A204.1 (cell line): Measurements from ENCODE around the gene ANKRD11.
"Not testable (repeated sequence)": the region's sequence is repeated elsewhere in the genome, so short reads cannot be mapped to it uniquely, and the experiment has no call there.

Experiments used
- FAIRE-seq: peaks from 2 replicates; lab custom pipeline; 2012; peaks lifted over from hg19 to GRCh38; lab: Jason Lieb, UNC

ANKRD11 gene

DNA sequence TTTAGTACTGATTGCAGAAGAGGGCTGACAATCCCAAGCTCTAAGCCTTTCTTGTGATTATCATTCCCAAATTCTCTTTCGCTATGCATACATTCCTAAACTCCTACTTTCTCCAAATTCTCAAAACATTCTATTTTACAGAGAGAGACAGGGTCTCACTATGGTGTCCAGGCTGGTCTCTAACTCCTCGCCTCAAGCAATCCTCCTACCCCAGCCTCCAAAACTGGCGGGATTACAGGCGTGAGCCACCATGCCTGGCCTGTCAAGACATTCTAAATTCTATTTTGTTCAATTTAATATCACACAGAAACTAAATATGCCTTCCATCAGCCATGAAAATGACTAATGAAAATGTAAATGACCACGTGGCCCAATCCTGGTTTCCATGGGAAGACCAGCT, 39.8 kb downstream of the ANKRD11 start:
- FAIRE-seq, result no peak

DNA sequence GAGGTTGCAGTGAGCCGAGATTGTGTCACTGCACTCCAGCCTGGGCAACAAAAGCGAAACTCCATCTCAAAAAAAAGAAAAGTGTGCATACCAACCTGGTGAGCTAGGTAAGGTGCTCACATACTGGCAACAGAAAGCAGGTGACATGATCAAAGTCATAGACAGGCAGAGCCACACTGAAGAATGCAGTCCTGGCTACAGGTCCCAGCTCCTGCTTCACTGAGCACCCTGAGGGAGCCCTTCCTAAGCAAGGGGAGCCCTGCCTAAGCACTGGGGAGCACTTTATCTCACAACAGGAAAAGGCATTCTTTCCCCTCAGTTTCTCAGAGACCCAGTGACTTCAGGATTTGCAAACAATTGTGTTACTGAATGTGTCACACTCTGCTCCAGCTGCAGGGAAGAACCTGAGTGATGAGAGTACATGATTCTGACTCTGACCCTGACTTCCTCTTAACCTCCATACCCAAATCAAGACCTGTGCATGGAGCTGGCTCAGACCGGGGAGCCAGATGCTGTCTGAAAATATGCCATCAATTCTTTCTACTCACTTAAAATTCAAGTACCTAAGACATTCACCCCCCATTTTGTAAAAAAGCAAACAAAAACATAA, 40.5 kb downstream of the ANKRD11 start:
- no peak for FAIRE-seq

DNA sequence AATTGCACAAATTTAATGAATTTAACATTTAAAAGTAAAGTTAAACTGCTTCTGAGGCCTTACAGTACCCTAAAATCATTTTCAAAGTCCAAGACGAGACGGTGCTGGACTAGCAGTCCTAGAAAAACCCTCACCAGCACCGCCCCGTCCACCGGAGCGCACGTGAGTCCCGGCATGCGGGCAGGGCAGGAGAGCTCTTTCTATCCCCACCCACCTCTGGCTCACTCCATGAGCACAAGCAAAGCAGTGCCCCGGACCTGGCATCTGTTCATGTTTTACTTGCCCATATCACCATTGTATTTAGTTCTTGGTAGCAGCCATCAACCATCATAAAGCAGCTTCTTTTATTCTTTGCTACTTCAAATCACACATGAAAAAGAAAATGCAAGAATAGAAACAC, 41.7 kb downstream of the ANKRD11 start:
- no peak for FAIRE-seq

DNA sequence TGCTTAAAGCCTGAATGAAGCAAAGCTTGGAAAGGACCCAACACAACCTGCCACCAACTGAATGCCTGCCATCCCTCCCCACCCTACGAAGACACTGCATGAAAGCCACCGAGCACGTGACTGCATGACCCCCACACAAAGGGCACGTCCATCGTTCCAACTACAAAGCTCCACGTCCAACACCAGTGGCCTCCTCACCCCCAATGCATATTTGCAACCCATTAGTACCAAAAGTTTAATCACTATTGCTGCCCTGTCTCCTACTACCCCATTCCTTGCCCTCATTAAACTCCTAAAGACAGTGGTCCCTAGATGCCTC, 43.4 kb downstream of the ANKRD11 start:
- FAIRE-seq, result no peak

DNA sequence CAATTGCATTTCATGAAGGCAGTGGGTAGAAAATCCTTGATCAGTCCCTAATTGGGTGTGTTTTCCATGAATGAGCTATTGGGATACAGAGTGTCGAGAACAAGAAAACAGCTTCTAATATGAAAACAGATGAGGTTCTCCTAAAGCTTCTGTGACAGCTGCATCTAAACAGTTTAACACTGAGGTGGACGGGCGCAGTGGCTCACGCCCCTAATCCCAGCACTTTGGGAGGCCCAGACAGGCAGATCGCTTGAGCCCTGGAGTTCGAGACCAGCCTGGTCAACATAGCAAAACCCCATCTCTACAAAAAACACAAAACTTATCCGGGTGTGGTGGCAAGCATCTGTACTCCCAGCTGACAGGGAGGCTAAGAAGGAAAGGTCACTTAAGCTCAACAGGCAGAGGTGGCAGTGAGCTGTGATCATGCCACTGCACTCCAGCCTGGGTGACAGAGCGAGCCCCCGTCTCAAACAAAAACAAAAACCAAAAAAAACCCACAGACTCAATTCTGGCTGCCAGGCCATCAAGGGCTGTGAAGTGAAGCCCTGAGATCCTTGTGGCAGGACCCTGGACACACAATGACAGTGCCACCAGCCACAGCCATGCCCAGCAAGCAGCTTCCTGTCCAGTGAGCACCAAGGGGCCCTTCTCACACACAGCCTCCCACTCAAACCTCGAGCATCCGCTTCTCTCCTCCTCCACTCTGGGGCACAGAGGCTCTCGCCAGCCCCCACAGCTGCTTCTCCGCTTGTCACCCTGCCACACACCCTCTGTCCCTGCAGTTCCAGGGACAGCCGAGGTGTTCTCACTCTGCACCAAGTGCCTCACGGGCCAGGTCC, 44.0 kb downstream of the ANKRD11 start:
- no peak for FAIRE-seq

DNA sequence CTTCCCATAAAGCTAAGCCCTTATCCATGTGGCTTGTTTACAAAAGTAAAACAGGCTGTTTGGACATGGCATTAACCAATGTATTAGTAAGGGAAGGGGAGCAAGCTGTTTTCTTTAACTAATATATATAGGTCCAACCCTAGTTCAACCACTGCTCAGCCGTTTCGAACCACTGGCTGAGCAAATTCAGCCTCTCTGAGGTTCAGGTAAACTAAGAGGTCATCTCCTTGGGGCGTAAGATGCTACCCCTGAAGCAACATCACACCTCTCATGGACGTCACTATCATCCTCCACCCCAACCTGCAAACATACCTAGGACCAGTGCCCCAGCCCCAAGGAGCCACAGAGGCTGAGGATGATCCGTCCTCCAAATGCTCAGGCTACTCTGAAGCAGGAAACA, 45.2 kb downstream of the ANKRD11 start:
- no peak for FAIRE-seq

DNA sequence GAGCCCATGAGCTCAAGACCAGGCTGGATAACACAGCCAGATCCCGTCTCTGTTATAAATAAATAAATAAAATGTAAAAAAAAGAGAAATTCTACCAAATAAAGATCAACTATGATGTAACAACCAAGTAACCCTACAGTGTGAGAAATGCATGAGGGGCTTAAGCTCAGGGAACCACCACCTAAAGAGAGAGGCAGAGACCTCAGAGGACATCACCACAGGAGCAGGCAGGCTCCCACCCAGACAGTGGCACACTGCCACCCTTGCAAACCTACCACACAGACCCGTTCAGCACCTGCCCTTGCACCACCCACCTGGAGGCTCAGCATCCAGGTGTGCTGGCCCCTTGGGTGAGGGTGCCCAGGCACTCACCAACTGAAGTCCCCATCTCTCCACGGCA, 45.6 kb downstream of the ANKRD11 start:
- no peak for FAIRE-seq

DNA sequence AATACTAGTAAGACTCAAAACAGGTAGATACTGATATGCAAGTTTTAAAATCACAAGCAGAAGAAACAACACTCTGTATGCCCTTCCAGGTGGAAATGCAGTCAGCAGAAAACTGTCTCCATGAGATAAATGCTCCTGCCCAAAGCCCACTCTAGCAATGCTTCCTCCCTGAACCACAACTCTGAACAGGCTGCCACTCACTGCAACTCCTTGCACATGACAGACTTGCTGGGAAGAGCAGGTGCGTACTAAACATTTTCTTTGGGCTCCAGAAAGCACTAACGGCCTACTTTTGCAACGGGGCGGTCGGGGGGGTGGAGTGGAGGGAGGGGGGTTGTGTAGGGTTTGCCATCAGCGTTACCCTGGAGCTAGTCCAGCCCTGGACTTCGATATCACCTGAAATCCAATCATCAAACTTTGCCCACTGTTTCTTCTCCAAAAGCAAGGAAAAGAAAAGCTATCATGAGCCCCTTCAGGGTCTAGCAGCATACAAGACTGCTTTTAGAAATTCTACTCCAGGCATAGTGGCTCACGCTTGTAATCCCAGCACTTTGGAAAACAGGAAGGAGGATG, 46.1 kb downstream of the ANKRD11 start:
- FAIRE-seq, result no peak

DNA sequence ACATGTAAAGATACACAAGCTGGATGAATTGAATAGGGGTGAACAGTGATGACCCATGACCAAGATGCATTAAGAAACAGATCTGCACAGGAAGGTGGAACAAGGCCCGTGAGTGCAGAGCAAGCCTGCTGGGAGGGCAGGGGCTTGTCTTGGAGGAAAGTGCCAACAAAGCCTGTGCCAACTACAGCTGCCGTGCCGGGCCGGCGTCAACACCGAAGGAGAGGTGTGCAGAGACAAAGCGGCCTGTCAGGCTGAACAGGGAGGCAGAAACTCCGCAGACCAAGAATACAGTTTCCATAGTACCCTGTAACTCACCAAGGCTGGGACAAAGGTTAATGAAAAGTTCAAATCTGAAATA, 46.7 kb downstream of the ANKRD11 start:
- no peak for FAIRE-seq

DNA sequence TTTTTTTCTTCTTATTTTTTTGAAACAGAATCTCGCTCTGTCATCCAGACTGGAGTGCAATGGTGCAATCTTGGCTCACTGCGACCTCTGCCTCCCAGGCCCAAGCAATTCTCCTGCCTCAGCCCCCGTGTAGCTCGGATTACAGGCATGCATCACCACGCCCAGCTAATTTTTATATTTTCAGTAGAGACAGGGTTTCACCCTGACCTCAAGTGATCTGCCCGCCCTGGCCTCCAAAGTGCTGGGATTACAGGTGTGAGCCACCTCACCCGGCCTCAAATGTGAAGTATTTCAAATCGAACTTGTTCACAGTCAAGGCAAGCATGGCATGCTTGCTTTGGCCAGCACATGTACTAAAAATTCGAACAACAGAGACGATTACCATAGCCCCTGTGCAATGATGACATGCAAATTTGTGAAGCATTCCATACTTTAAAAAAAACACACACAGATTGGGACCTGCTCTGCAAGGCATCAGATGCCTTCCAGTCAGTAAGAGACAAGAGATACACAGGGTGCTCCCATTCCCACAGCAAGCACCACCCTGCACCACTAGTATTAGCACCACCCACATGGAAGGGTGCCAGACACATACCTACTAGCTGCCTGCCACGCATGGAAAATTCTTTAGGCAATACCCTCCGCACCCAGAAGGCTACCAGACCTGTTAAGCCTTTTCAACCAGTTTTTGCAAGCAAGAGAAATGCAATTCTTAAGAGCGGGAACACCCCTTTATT, 47.2 kb downstream of the ANKRD11 start:
- FAIRE-seq, result no peak

DNA sequence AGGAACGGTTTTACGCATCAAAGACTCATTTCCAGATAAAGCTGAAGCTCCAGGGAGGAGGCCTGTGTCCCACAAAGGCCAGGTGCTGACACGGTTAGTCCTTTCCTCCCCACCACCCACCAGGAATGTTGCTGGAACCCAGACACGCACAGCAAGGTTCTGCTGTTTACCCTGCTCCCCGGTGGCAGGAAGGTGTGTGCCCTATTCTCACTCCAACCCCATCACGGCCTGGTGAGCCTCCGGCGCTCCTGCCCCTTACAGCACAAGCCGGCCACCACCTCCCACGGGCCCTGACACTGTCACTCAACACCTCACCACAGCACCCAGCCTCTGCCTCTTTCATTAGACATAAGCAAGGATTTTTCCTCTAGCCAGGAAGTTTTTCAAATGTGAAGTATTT, 47.8 kb downstream of the ANKRD11 start:
- no peak for FAIRE-seq

DNA sequence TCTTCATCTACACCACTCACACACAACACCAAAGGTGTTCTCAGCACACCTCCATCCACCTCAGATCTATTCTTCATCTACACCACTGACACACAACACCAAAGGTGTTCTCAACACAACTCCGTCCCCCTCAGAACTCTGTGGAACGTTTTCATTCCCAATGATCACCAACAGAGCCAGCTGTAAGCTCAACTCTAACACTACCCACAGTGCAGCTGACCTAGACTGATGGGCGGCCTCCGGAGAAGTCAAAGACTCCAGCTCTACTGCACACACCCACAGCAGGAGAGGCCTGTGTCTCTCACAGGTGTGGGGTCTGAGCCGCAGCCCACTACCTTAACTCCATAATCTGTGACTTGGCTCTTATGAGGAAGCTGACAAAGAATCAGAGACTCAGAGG, 50.7 kb downstream of the ANKRD11 start:
- no peak for FAIRE-seq

DNA sequence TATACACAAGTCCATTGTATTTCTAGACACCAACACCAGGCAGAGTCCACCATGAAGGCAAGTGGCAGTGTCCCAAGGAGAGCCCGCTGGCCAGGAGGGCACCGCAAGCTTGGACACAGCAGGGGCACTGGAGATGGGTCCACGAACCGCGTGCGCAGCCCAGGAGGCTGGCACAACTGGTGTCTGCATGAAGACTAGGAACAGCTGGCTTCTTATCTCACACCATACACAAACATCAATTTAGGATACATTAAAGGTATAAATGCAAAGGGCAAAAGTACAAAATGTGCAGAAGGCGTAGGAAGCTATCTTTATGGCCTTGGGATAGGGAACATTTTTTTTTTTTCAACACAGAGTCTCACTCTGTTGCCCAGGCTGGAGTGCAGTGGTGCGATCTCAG, 52.4 kb downstream of the ANKRD11 start:
- FAIRE-seq, result no peak

DNA sequence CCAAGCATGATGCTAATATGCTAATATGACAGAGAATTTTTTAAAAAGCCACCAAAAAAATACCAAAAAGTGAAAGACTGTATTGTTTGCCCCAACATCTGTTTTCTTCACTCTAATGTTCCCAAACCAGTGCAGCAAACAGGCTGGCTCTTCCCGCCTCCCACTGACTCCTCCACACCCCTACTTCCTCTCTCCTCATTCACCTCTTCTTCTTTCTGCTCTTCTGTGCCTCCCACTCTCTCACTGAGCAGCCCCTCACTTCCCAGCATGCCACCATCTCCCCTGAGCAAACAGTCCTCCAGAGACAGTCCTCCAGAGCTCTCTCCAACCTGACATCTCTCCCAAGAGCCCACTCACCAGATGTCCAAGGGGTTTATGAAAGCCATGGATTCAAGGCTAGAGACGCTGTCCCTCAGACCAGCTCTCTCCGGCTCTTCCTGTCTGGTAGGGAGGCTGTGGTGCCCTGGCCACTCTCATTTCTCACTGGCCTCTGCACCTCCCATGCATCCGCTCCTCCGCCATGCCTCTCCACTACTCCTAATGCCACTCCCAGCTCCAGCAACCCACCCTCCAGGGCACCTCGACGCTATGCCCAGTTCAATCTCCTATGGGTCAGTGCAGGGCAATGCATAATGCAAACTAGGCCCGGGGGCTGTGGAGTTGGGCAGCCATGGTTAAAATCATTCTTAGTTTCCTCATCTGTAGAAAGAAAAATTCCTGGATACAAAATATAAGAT, 52.9 kb downstream of the ANKRD11 start:
- FAIRE-seq, result no peak

DNA sequence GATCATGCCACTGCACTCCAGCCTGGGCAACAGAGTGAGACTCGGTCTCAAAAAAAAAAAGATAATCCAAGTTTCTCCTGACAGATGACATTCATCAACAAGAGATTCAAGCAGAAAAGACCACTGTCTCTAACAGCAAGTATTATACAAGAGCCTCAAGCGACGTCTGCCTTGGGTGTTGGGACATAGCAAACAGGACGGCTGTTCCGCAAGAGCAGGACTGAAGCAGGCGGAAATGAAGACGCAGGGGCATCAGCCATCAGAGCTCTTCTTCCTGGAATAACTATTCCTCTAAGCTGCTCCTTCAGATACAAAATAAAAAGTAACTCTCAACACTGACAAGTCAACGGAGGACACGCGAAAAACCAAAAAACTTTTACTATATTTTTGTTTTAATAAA, 54.0 kb downstream of the ANKRD11 start:
- no peak for FAIRE-seq

DNA sequence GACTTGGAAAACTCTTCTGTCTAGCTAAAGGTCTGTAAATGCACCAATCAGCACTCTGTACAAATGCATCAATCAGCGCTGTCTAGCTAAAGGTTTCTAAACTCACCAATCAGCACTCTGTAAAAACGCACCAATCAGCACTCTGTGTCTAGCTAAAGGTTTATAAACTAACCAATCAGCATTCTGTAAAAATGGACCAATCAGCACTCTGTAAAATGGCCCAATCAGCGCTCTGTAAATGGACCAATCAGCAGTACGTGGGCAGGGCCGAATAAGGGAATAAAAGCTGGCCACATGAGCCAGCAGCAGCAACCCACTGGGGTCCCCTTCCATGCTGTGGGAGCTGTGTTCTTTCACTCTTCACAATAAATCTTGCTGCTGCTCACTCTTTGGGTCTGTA, 55.3 kb downstream of the ANKRD11 start:
- not testable (repeated sequence) for FAIRE-seq

DNA sequence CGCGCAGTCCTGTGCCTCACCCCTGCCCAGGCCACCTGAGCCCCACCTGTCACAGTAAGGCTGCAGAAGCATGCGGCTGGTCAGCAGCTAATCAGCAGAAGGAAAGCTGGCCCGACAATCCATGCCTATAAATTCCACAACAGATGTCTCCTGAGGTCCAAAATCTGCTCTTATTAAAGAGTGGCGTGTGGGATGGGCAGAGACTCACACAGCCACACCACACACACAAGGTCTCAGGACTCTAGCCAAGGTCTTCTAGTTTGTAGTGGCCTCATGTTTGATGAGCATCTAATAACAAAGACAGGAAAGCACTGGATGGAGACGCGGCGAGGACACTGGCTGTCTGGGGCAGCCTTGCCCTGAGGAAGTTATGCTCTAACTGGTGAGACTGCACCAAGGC, 55.9 kb downstream of the ANKRD11 start:
- no peak for FAIRE-seq

DNA sequence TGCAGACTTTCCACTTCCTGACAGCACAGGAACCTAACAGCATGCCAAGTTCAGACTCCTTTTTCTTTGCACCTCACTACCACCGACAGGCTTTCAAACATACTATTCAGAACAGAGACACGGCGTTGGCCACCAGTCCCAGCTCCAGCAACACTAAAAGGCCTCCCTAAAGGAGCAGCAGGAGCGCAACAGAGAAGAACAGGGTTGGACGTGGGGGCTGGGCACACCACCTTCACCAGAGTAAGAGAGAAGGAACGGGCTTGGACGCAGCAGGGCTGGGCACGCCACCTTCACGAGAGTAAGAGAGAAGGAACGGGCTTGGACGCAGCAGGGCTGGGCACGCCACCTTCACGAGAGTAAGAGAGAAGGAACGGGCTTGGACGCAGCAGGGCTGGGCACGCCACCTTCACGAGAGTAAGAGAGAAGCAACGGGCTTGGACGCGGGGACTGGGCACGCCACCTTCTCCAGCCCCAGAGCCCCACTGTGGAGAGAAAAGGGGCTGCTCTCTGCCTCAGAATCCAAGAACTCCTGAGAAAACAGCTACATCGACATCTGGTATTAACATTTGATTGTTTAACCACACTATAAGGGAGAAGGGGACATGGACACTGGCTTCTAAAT, 56.9 kb downstream of the ANKRD11 start:
- not testable (repeated sequence) for FAIRE-seq

DNA sequence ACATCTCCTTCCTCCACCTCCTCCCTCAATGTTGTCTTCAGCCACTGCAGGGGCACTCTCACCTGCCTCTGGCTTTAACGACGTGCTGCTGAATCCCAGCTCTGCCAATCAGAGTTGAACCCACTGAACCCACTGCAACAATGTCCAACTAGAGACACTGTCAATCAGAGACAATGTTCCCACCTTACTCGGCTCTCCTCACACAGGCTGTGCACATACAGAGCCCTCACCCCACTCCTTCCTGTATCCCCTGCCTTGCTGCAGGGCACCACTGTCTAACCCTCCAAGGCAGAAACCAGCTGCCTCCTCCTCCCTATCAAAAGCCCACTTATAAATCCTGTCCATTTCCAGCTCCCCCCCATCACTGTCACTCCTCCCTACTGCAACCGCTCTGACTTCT, 58.7 kb downstream of the ANKRD11 start:
- FAIRE-seq, result no peak

DNA sequence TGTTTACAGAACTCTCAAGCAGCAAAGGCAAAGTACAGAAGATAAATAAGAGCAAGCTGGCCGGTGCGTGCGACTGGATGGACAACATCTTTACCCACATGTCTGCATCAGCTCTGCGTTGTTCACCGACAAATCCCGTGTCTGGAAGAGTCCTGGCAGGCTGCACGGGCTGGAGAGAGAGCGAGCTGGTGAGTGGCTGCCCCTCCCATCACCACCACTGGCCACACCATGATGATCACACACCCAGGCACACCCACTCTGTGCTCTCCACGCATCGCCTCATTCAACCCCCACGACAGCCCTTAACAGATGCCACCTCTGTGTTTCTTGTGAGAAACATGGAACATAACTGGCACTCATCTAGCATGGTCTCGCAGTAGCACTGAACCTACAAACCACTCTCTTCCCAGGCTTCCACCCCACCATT, 59.2 kb downstream of the ANKRD11 start:
- no peak for FAIRE-seq

DNA sequence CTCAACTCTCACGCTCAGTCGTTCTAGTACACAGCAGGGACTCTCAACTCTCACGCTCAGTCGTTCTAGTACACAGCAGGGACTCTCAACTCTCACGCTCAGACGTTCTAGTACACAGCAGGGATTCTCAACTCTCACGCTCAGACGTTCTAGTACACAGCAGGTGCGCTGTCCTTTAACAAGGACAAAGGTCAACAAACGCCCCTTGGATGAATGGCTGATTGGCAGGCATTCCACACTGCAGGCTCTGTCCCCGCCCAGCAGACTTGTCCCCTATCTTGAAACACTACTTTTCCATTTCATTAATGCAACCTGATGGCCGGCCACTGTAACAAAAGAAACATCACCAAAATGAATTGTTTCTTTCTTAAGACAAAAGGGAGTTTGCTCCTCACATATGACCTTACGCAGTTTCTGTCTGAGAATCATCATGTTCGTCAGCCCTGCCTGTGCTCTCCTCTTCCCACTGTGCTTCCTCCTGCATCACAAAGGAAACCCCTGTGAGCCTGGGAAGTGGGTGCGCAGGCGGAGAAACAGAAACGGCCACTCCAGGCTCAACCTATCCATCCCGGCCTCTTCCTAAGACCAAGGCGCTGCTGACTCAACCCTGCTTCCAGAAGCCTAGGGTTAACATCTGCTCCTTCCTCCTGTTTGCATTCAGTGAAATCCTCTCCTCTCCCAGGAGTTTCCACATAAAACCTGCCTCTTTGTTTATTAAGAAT, 59.8 kb downstream of the ANKRD11 start:
- FAIRE-seq, result no peak
